Fibroblast of lung (primary cell): Measurements from ENCODE around the gene ZNF263.

ENCODE experiments used
- EZH2 ChIP-seq: IDR thresholded peaks from 2 replicates; pipeline ENCODE4 v1.5.1; 2012; ENCODE audit warnings: low read length, control low read depth, mild to moderate bottlenecking; ENCODE audit errors: missing control alignments
- TF ChIP-seq, protein P1 (sequence below), 2 donors: IDR thresholded peaks in 1 of 2; conservative IDR thresholded peaks in 1 of 2; 1 replicate in 1 of 2; 2 replicates in 1 of 2; pipeline ENCODE4 v1.5.1; 2011 to 2012; ENCODE audit warnings: low read length in 2 of 2, control low read depth in 1 of 2, inconsistent platforms in 1 of 2, low read depth in 1 of 2, mild to moderate bottlenecking in 1 of 2

GRCh38 chr16:3327514-3327913 lies 44.2 kb downstream of the ZNF263 start:
- TF ChIP-seq, protein P1, sequence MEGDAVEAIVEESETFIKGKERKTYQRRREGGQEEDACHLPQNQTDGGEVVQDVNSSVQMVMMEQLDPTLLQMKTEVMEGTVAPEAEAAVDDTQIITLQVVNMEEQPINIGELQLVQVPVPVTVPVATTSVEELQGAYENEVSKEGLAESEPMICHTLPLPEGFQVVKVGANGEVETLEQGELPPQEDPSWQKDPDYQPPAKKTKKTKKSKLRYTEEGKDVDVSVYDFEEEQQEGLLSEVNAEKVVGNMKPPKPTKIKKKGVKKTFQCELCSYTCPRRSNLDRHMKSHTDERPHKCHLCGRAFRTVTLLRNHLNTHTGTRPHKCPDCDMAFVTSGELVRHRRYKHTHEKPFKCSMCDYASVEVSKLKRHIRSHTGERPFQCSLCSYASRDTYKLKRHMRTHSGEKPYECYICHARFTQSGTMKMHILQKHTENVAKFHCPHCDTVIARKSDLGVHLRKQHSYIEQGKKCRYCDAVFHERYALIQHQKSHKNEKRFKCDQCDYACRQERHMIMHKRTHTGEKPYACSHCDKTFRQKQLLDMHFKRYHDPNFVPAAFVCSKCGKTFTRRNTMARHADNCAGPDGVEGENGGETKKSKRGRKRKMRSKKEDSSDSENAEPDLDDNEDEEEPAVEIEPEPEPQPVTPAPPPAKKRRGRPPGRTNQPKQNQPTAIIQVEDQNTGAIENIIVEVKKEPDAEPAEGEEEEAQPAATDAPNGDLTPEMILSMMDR (conservative IDR thresholded peaks at IDR 0.05 in 1 of 2, IDR thresholded peaks at IDR 0.05 in 1 of 2; ENCODE audit: low read depth in 1 of 2, low read length in 2 of 2): no peak
- TF ChIP-seq EZH2: no peak
